GM12878 (cell line): ENCODE data around the gene FKBP4.
"Not testable (repeated sequence)": the region's sequence is repeated elsewhere in the genome, so short reads cannot be mapped to it uniquely, and the experiment has no call there.

Experiments
- JUND ChIP-seq: IDR thresholded peaks from 2 replicates; pipeline ENCODE4 v1.6.1; 2012; ENCODE audit warnings: low read depth, mild to moderate bottlenecking, low read length, improper control_type of control experiment, moderate library complexity
- SP1 ChIP-seq: IDR thresholded peaks from one replicate; pipeline ENCODE4 v1.6.1; 2011; ENCODE audit warnings: low read depth, low read length
- ZNF274 ChIP-seq: IDR thresholded peaks from one replicate; pipeline ENCODE4 v1.8.0; 2011; ENCODE audit not compliant: insufficient read length, insufficient read depth
- TF ChIP-seq, protein P1 (sequence below), 3 experiments: IDR thresholded peaks in 2 of 3; conservative IDR thresholded peaks in 1 of 3; 2 replicates each; pipeline ENCODE4 v1.5.1; 2011; ENCODE audit warnings: low read depth in 3 of 3, low read length in 3 of 3, mild to moderate bottlenecking in 3 of 3, control low read depth in 2 of 3, moderate library complexity in 2 of 3, inconsistent platforms in 1 of 3, mixed read lengths in 1 of 3; ENCODE audit not compliant: control insufficient read depth in 2 of 3, insufficient read depth in 1 of 3; ENCODE audit errors: extremely low read depth in 1 of 3

DNA sequence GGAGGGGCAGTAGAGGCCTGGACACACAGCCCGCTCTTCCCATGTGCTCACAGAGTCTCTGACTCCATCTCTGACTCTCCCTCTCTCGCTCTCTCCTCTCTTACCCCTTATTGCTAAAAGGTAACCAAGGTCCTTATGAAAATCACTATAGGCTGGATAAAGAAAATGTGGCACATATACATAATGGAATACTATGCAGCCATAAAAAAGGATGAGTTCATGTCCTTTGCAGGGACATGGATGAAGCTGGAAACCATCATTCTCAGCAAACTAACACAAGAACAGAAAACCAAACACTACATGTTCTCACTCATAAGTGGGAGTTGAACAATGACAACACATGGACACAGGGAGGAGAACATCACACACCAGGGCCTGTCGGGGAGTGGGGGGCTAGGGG, 24.2 kb upstream of the FKBP4 start:
- TF ChIP-seq SP1, ZNF274, JUND: not testable (repeated sequence)
- TF ChIP-seq, protein P1, sequence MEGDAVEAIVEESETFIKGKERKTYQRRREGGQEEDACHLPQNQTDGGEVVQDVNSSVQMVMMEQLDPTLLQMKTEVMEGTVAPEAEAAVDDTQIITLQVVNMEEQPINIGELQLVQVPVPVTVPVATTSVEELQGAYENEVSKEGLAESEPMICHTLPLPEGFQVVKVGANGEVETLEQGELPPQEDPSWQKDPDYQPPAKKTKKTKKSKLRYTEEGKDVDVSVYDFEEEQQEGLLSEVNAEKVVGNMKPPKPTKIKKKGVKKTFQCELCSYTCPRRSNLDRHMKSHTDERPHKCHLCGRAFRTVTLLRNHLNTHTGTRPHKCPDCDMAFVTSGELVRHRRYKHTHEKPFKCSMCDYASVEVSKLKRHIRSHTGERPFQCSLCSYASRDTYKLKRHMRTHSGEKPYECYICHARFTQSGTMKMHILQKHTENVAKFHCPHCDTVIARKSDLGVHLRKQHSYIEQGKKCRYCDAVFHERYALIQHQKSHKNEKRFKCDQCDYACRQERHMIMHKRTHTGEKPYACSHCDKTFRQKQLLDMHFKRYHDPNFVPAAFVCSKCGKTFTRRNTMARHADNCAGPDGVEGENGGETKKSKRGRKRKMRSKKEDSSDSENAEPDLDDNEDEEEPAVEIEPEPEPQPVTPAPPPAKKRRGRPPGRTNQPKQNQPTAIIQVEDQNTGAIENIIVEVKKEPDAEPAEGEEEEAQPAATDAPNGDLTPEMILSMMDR (IDR thresholded peaks at IDR 0.05 in 2 of 3, conservative IDR thresholded peaks at IDR 0.05 in 1 of 3; ENCODE audit: control insufficient read depth in 2 of 3, extremely low read depth in 1 of 3, insufficient read depth in 1 of 3, low read depth in 3 of 3, low read length in 3 of 3): not testable (repeated sequence)
